NCI-H526 treated with DMSO at 0.1 percent for 48 hours (cell line): ENCODE measurements around the gene TPRN.
A peak's percentile ranks its signal among the peaks of the same experiment; 100 is the strongest.

Source experiments
- DNase-seq: peaks from one replicate; lab custom pipeline; 2025; lab: John Stamatoyannopoulos, UW

TPRN gene

DNA sequence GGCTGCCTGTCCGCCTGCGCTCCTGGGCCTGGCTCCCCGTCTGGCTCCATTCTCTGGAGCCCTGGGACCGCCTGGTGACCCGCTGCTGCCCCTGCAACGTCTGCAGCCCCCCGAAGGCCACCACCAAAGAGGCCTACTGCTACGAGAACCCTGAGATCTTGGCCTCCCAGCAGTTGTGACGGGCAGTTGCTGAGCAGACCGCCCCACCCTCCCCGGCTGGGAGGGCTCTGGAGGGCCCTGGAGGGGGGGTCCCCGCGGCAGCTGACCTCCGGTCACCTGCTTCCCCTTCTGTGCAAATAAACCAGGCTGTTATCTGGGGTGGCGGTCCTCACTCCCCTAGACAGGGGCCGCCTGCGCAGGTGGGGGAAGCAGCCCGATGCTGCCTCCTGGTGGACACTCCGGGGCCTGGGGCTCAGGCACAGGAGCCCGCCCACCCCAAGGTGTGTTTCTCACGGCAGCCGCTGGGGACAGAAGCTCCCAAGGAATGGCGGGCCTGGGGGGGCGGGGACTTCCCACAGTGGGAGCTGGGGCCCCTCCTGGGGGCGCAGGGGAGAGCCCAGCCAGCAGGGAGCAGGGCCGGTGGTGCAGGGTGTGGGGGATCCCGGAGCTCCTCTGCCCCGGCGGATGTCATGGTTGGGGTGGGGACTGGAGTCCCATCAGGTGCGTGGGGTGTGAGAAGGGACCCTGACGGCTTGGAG, 35.8 kb upstream of the TPRN start:
- peak; percentile 12 for DNase-seq

GRCh38 chr9:137235424-137236237, 35.1 kb upstream of the TPRN start:
- DNase-seq, result no peak

- DNase-seq, result no peak
These were observed 34.4 kb upstream of the TPRN start for GRCh38 chr9:137234758-137235423.

- DNase-seq, result no peak
These were observed 33.6 kb upstream of the TPRN start for GRCh38 chr9:137234055-137234697.

- no peak for DNase-seq
These were observed 32.8 kb upstream of the TPRN start for GRCh38 chr9:137233143-137233980.

DNA sequence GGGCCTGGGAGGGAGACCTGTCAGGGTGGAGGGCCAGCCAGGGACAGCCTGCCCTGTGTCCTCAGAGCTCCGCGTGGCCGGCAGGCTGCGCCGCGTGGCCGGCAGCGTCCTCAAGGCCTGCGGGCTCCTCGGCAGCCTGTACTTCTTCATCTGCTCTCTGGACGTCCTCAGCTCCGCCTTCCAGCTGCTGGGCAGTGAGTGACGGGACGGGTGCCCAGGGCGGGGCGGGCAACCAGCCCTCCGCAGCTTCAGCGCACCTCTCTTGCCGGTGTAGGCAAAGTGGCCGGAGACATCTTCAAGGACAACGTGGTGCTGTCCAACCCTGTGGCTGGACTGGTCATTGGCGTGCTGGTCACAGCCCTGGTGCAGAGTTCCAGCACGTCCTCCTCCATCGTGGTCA, 32.0 kb upstream of the TPRN start:
- DNase-seq, result no peak

- no peak for DNase-seq
These were observed 31.6 kb upstream of the TPRN start for GRCh38 chr9:137232101-137232500.

- no peak for DNase-seq
These were observed 31.0 kb upstream of the TPRN start for GRCh38 chr9:137231372-137232039.

GRCh38 chr9:137230705-137231371, 30.3 kb upstream of the TPRN start, which contains the start of gene SLC34A3:
TSS of gene SLC34A3 (plus strand) at chr9:137230901. CDS start at chr9:137231703, 802 bp downstream.
- no peak for DNase-seq

DNA sequence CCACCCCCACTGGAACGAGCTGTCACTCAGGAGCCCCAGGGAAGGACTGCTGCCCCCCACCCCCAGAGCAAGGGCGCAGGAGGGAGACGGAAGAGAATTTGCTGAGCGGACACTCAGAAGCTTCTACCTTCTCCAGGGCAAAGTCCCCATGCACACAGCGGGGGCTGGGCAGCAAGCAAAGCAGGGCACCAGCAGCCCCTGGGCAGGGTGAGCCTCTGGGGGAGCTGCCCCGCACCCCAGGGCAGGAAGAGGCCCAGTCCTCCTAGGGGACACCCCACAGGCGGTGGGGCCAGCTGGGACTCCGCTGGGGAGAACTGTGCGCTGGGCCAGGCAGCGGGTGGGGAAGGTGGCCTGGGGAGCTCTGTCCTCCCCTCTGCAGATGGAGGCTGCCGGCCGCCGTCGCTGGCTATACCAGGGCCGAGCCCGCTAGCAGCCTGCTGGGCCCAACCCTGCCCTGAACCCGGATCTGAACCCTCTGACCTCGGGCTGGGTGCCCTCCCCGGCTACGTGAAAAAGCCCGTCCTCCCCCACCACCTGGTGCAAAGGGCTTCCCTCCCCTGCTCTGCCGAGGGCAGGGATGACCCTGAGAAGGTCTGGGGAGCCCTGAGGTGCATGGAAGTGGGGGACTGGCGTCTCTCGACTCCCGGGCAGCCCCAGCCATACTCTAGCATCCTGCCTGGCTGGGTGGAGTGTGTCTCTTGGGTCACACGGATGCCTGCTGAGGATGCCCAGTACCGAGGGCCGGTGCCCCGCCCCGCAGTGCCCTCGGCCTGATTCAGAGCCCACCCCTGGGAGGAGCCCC, 29.6 kb upstream of the TPRN start:
- DNase-seq, result no peak

- DNase-seq, result no peak
These were observed 28.7 kb upstream of the TPRN start for GRCh38 chr9:137228968-137229896.

GRCh38 chr9:137228506-137228967, 28.0 kb upstream of the TPRN start:
- DNase-seq, result no peak

- no peak for DNase-seq
These were observed 27.4 kb upstream of the TPRN start for GRCh38 chr9:137227853-137228505.

DNA sequence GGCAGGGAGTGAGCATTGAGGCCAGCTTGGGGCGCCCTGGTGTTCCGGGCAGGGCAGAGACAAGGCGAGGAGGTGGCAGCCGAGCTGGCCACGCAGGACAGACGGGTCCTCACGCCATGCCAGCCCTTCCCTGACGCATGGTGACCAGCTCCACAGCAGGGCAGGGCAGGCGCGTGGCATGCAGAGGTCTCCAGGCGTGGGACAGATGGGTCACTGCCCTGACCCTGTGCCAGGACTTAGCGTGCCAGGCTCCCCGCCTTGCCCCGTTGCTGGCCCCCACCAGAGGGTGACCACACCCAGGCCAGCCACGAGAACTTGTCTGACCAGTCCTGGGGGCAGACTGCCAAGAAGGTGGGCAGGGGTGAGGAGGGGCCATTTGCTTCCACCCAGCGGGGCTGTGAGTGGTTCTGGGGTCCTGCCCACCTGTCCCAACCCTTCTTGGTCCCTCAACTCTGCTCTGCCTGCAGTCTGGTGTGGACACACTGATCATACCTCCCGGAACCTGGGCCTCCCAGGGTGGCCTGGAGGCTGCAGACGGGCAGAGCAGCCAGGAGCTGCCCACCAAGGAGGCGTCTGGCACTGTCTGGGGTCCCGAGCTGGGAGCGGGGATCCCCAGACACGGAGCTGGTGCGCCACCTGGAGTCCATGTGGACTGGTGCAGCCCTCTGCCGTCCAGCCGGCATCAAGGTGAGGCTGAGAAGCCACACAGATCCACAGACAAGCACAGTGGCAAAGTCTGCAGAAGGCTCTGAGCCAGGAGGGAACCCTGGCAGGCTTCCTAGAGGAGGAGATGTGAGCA, 26.7 kb upstream of the TPRN start, which contains the start of gene RNF224:
TSS of gene RNF224 (plus strand) at position 449 of the 799 bp plus-strand sequence. CDS start 834 bp downstream, outside the sequence.
- DNase-seq, result peak; percentile 23

GRCh38 chr9:137226338-137227053, 26.0 kb upstream of the TPRN start:
- DNase-seq, result no peak
